ENCODE measurements around the gene FRMD5. TPM values are rescaled to one million over a fixed set of nuclear protein-coding genes. Genes with fewer than 3 reads are reported as not detected.

Gene FRMD5
- polyA plus RNA-seq, 1 experiment: 5.2 TPM

DNA sequence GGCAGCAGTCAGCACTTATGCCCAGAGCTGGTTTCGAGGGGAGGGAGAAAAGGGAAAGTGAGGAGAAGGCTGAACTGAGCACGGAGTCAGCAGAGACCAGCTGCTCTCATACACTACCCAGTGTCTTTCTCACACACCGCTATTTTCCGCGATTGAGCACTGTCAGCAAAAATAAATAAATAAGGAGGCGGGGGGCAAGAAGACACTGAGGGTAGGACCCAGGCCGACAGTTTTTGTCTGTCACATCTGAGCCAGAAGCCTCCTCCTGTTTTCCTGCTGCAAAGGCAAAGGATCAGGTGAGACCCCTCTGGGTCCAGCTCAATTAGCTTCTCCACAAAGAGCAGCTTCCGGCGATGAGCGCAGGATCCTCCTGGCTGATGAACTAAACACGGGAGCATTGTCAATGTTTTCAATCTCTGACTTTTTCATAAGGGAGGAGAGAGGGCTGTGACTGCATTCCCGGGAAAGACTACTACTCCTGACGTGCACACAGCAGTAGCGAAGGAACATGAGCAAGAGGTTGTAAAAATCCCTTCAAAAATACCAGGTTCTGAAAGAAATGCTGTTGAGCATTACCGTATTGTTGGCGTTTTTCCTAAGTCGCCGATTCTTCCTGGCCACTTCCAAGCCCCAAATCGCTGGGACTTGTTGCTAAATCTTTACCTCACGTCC, 1.3 kb downstream of the FRMD5 start:
- Histone ChIP-seq H3K9me3 (ENCODE audit: control insufficient read depth, insufficient read depth, low read length) (no peaks in the 10 kb centered on the region), H3K27me3 (ENCODE audit: control insufficient read depth, insufficient read depth, low read length) (no peaks in the 10 kb centered on the region), H3K4me3 (ENCODE audit: low read depth, low read length) (peak overlapping the region; percentile 76), H3K27ac (ENCODE audit: low read depth, low read length) (peak overlapping the region; percentile 61)
- no peak for DNase-seq (ENCODE audit: low read depth, low spot score)
- CTCF ChIA-PET: interaction anchor here (2.5 kb wide), 1 partner anchor 290 kb away, joined by 13 read pairs; no protein-coding TSS in a partner anchor
- POLR2A ChIA-PET: no interaction called here
- TF ChIP-seq, protein P1, sequence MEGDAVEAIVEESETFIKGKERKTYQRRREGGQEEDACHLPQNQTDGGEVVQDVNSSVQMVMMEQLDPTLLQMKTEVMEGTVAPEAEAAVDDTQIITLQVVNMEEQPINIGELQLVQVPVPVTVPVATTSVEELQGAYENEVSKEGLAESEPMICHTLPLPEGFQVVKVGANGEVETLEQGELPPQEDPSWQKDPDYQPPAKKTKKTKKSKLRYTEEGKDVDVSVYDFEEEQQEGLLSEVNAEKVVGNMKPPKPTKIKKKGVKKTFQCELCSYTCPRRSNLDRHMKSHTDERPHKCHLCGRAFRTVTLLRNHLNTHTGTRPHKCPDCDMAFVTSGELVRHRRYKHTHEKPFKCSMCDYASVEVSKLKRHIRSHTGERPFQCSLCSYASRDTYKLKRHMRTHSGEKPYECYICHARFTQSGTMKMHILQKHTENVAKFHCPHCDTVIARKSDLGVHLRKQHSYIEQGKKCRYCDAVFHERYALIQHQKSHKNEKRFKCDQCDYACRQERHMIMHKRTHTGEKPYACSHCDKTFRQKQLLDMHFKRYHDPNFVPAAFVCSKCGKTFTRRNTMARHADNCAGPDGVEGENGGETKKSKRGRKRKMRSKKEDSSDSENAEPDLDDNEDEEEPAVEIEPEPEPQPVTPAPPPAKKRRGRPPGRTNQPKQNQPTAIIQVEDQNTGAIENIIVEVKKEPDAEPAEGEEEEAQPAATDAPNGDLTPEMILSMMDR (IDR thresholded peaks at IDR 0.05; ENCODE audit: low read depth, low read length): no peak

DNA sequence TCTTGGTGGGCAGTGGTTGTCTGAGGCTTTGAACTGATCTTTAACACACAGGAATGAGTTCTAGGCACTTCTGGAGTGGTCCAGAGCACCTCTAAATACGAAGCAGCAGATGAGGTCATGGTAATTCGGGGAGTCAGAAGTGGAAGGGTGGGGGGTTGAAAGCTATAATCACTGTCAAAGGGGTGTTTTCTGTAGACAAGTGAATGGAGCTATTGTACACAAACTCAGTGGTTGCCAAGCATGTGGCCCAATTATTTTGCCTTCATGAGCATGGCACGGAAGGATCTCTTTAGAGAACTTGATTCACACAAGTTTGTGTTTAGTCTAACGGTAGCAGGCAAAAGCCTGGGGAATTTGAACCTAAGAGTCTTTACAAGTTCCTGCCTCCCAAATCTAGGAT, 6.3 kb downstream of the FRMD5 start:
- ChIA-PET CTCF (no interaction called here), POLR2A (no interaction called here)
- Histone ChIP-seq H3K9me3 (ENCODE audit: control insufficient read depth, insufficient read depth, low read length) (no peaks in the 10 kb centered on the region), H3K27me3 (ENCODE audit: control insufficient read depth, insufficient read depth, low read length) (no peaks in the 10 kb centered on the region), H3K4me3 (ENCODE audit: low read depth, low read length) (no peak overlapping the region), H3K27ac (ENCODE audit: low read depth, low read length) (no peak overlapping the region)
- no peak for DNase-seq (ENCODE audit: low read depth, low spot score)
- TF ChIP-seq, protein P1 (IDR thresholded peaks at IDR 0.05; ENCODE audit: low read depth, low read length): no peak

DNA sequence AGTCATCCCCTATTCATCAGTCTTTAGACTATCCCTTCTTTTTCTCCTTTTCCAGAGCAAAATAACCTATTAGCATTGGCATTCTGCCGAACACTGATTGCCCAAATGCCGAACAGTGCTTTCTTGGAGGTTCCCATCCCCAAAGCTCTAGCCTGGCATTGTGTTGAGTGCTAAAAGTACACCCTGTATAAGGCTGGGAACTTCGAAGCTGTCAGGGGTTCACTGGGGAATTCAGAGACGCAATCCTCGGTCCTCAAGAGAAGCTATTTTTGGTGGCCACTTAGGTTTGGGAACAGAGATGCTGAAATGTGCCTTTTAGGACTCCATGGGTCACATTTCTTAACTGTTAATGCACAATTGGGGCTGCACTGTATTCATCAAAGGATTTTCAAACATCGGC, 8.4 kb downstream of the FRMD5 start:
- no peak for DNase-seq (ENCODE audit: low read depth, low spot score)
- ChIA-PET CTCF (no interaction called here), POLR2A (no interaction called here)
- Histone ChIP-seq H3K27ac (ENCODE audit: low read depth, low read length) (no peak overlapping the region), H3K9me3 (ENCODE audit: control insufficient read depth, insufficient read depth, low read length) (peaks cover 6% of the 10 kb centered on the region; the same call in 1 of the 2 replicates), H3K27me3 (ENCODE audit: control insufficient read depth, insufficient read depth, low read length) (no peaks in the 10 kb centered on the region), H3K4me3 (ENCODE audit: low read depth, low read length) (no peak overlapping the region)
- TF ChIP-seq, protein P1 (IDR thresholded peaks at IDR 0.05; ENCODE audit: low read depth, low read length): no peak

DNA sequence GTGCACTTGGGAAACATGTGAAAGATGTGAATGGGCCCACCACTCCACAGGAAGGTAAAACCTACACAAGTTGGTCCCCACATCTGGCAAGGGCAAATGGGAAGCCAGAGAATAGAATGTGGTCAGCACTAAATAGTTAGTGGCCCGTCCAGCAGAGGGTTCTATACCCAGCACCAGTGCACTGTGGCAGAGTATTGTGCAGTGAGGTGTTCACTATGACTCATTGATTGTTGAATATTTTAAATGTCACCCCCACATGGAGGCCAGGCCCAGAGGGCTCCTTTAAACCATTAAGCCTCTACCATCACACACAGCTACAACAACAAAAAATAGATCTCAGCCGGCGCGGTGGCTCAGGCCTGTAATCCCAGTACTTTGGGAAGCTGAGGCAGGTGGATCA, 11.7 kb downstream of the FRMD5 start:
- ChIA-PET POLR2A (no interaction called here), CTCF (no interaction called here)
- Histone ChIP-seq H3K9me3 (ENCODE audit: control insufficient read depth, insufficient read depth, low read length) (peaks cover 6% of the 10 kb centered on the region; the same call in 1 of the 2 replicates), H3K27me3 (ENCODE audit: control insufficient read depth, insufficient read depth, low read length) (no peaks in the 10 kb centered on the region), H3K4me3 (ENCODE audit: low read depth, low read length) (no peak overlapping the region), H3K27ac (ENCODE audit: low read depth, low read length) (peak overlapping the region; percentile 21)
- TF ChIP-seq, protein P1 (IDR thresholded peaks at IDR 0.05; ENCODE audit: low read depth, low read length): no peak
- no peak for DNase-seq (ENCODE audit: low read depth, low spot score)

DNA sequence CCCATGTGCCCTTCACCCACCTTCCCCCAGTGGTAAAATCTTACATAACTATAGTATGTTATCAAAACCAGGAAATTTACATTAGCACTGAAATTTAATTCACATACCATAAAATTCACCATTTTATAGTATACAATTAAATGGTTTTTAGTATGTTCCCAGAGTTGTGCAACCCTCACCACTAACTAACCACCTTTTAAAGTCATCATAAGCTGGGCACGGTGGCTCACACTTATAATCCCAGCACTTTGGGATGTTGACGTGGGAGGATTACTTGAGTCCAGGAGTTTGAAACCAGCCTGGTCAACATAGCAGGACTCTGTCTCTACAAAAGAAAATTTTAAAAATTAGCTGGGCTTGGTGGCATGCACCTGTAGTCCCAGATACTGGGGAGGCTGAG, 13.7 kb downstream of the FRMD5 start:
- CTCF ChIA-PET: no interaction called here
- peaks cover 6% of the 10 kb centered on the region; the same call in 1 of the 2 replicates for H3K9me3 ChIP-seq (ENCODE audit: control insufficient read depth, insufficient read depth, low read length)

More for the DNA sequence above, 13.7 kb downstream of the FRMD5 start:
- no peak overlapping the region for H3K27ac ChIP-seq (ENCODE audit: low read depth, low read length)
- H3K27me3 ChIP-seq (ENCODE audit: control insufficient read depth, insufficient read depth, low read length): no peaks in the 10 kb centered on the region
- H3K4me3 ChIP-seq (ENCODE audit: low read depth, low read length): no peak overlapping the region
- POLR2A ChIA-PET: no interaction called here
- no peak for DNase-seq (ENCODE audit: low read depth, low spot score)
- TF ChIP-seq, protein P1 (IDR thresholded peaks at IDR 0.05; ENCODE audit: low read depth, low read length): no peak

All from AG04450 (cell line).